GM12864 (cell line): ENCODE data around the gene UNC13D.

Source experiments
- DNase-seq: peaks from one replicate; pipeline ENCODE4 v3.0.0-alpha.2; 2011; ENCODE audit warnings: low read depth
- H3K4me3 ChIP-seq: 2 replicates; pipeline ENCODE4 v1.5.1; 2011; ENCODE audit warnings: mild to moderate bottlenecking, low read depth, low read length, control low read depth
- CTCF ChIP-seq: IDR thresholded peaks from 2 replicates; pipeline ENCODE4 v1.5.1; 2011; ENCODE audit warnings: low read depth, mild to moderate bottlenecking, moderate library complexity, low read length, control low read depth, inconsistent platforms; ENCODE audit errors: missing control alignments

The UNC13D gene

DNA sequence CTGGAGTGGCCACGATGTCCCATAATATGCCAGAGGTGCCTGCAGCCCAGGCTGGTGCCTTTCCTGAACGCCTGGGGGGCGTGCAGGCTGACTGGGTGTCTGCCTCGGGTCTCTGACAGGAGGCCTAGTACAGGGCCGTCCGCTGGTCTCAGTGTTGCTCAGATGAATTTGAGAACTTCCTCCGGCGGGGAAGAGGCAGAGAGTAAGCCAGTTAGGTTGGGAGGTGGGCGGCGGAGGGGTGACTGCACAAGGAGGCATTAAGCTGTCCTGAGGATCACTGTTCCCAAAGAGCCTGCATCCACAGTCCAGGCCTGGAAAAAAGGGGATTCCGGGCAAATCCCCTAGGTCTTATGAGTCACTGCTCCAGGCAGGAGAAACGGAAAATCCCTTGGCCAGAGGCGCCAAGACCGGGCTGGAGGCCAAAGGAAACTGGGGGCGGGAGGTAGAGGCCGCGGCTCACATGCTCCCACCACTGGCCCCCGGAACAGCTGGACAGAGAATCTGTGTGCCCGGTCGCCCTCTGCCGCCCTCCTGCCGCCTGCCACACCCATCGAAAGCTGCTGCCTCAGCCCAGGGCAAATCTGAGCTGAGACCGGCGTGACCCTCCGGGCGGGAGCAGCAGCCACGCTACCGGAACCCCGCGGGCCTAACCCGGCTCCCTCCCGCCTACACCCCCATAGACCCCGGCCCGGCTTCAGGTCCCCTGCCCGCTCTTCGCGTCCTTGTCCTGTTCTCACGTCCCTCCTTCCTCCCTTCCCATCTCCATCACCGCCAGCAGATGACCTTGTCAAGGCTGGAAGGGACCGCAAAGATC is 32.9 kb upstream of the UNC13D start:
- H3K4me3 ChIP-seq = peak overlapping the region; percentile 50
- no peak for DNase-seq
- TF ChIP-seq CTCF = no peak

DNA sequence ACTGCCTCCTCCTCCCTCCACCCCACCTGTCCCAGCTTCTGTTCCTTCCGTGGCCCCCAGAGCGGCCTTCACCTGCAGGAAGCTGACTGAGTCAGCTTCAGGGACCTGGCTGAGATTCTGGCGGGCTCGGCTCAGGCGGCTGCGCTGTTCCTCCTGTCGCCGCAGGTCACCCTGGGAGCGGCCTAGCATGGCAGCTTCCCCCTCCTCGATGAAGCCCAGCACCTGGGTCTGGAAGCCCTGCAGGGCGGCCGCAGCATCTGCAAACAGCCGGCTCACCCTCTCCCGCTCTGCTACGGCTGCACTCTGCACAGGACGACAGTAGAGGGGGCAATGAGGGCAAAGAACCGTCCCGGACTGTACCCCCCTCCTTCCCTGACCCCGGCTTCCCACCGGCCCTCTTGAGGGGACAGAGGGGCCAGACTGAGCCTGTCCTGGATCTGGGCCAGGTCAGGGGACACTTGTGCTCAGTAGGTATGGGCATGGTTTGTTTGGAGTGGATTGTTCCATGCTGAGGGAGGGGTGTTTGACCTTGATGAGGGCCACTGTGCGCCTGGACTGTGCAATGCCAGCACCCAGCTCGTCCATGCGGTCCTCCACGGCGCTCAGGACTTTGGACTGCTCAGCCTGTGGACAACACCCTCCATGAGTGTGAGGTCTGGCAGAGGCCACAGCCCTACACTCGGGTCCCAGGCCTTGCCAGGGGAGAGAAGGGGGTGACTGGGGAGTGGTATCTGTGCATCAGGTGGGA is 32.2 kb upstream of the UNC13D start:
- peak; percentile 41 for TF ChIP-seq CTCF
- DNase-seq = peak; percentile 27
- H3K4me3 ChIP-seq = peak overlapping the region; percentile 50

DNA sequence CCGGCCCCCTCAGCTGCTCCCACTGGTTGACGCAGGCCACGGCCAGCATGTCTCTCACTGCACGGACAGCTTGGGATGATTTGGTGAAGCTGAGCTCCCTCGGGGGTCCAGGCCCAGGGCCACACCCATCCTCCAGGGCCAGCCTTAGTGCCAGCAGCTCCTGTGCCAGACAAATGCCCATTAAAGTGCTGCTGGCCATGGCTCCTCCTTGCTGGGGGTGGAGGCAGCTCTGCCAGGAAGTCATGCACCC is 31.7 kb upstream of the UNC13D start:
- DNase-seq = no peak
- peak overlapping the region; percentile 50 for H3K4me3 ChIP-seq
- TF ChIP-seq CTCF = no peak

DNA sequence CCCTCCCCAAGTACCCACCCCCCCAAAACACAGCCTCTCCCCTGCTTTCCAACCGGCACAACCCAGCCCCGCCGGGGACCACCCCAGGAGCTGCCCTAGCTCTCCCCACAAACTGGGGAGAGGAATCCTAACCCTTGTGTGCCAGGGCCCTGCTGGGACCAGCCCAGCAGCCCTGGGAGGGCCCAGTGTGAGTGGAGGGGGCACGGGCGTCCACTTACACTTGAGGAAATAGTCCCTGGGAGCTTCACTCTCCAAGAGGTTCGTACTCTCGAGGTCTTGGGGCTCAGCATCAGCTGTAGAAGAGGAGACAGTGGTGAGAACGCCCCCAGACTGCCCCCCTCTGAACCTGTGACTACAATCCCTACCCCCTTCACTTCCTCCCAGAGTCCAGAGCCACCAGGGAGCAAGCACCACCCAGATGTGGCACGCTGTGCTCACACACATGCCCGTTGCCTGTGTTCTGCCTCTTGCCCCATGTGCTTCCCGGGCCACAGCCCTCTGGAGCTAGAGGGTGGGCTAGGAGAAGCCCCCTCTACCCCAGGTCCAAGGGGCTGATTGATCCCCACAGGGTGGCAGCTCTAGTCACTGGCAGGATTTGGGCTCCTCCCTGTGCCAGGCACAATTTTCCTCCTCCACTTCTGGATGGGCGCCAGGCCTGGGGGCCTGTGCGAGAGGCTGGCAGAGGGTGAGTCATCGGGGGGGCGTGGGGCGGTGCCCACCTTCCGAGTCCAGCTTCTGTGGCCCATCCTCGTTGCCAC is 31.2 kb upstream of the UNC13D start:
- no peak for DNase-seq
- no peak for TF ChIP-seq CTCF
- H3K4me3 ChIP-seq = no peak overlapping the region

GRCh38 chr17:75874323-75875181 is 30.3 kb upstream of the UNC13D start:
- no peak for DNase-seq
- H3K4me3 ChIP-seq = no peak overlapping the region
- no peak for TF ChIP-seq CTCF

DNA sequence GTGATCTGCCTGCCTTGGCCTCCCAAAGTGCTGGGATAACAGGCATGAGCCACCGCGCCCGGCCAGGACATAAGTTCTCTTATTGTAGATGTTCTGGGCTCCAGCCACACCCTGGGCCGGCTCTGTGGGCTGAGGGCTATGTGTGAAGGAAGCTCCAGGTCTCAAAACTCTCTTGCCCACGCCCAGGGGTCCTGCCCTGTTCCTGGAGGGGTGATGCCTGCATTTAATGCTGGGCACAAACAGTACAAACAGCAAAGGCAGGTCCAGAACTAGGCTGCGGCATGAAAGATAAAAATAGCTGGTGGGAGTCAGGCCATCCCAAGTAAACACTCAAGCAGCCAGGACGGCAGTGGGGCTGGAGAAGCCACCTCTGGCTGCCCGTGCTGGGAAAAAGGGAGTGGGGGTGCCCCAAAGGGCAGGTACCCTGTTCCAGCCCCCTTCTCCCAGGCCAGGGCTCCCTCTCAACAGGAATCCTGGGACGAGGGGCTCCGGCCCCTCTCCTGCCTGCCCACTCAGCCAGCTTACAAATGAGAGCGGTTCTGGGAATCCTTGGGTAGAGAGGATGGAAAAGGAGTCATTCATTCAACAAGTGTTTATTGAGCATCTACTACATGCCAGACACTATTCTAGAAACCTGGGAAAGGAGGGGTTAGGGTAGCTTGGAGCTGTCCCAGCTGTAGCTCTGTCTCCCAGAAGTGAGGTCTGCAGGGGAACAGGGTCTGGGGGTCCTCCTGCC is 29.6 kb upstream of the UNC13D start:
- no peak overlapping the region for H3K4me3 ChIP-seq
- no peak for TF ChIP-seq CTCF
- no peak for DNase-seq
